NCI-H2107 (cell line): ENCODE results near the gene TRIM72.
"Not testable (repeated sequence)": the region's sequence is repeated elsewhere in the genome, so short reads cannot be mapped to it uniquely, and the experiment has no call there.

Experiments
- DNase-seq: peaks from one replicate; lab custom pipeline; 2025; lab: John Stamatoyannopoulos, UW

Gene TRIM72

GRCh38 chr16:31215287-31216162 is 1.6 kb downstream of the TRIM72 start:
- no peak for DNase-seq

GRCh38 chr16:31216422-31217135 is 2.7 kb downstream of the TRIM72 start, which contains the start of gene PYDC1:
TSS of gene PYDC1 (minus strand) at chr16:31217135. CDS start at chr16:31217028, 107 bp downstream.
- no peak for DNase-seq

GRCh38 chr16:31217136-31217530 is 3.2 kb downstream of the TRIM72 start:
- no peak for DNase-seq

GRCh38 chr16:31219154-31219741 is 5.3 kb downstream of the TRIM72 start:
- DNase-seq, result no peak

GRCh38 chr16:31221357-31222160 is 7.6 kb downstream of the TRIM72 start:
- DNase-seq, result no peak

- no peak for DNase-seq
These were observed 9.1 kb downstream of the TRIM72 start for GRCh38 chr16:31223044-31223443.

- no peak for DNase-seq
These were observed 10.4 kb downstream of the TRIM72 start for GRCh38 chr16:31224092-31224955.

GRCh38 chr16:31225193-31225592 is 11.3 kb downstream of the TRIM72 start:
- no peak for DNase-seq

GRCh38 chr16:31228206-31228605 is 14.3 kb downstream of the TRIM72 start:
- no peak for DNase-seq

GRCh38 chr16:31229501-31229900 is 15.6 kb downstream of the TRIM72 start:
- DNase-seq, result no peak

- DNase-seq, result no peak
These were observed 24.1 kb downstream of the TRIM72 start for GRCh38 chr16:31238041-31238440.

- no peak for DNase-seq
These were observed 28.3 kb downstream of the TRIM72 start for GRCh38 chr16:31242206-31242605.

- no peak for DNase-seq
These were observed 30.1 kb downstream of the TRIM72 start for GRCh38 chr16:31243734-31244670.

GRCh38 chr16:31245598-31245997 is 31.7 kb downstream of the TRIM72 start:
- DNase-seq, result not testable (repeated sequence)

GRCh38 chr16:31246296-31246695 is 32.4 kb downstream of the TRIM72 start:
- DNase-seq, result no peak

GRCh38 chr16:31248344-31248743 is 34.4 kb downstream of the TRIM72 start:
- DNase-seq, result no peak

GRCh38 chr16:31250782-31251384 is 37.0 kb downstream of the TRIM72 start:
- no peak for DNase-seq

GRCh38 chr16:31251435-31251834 is 37.5 kb downstream of the TRIM72 start:
- no peak for DNase-seq

- no peak for DNase-seq
These were observed 39.7 kb downstream of the TRIM72 start for GRCh38 chr16:31253642-31254045.
